Mesothelial cell of epicardium (in vitro differentiated cells): ENCODE measurements around the gene NONO. TPM values are rescaled to one million over a fixed set of nuclear protein-coding genes. Genes with fewer than 3 reads are reported as not detected.
"Not testable (repeated sequence)": the region's sequence is repeated elsewhere in the genome, so short reads cannot be mapped to it uniquely, and the experiment has no call there.

Experiments
- DNase-seq, 2 experiments: peaks; one replicate each; pipeline ENCODE4 v3.0.0; 2021; ENCODE audit warnings: low spot score in 2 of 2; ENCODE audit not compliant: unreplicated experiment in 2 of 2
- H3K27ac Mint-ChIP-seq: 2 replicates; pipeline ENCODE4 v1.8.0; 2021; ENCODE audit warnings: mixed read lengths
- H3K27me3 Mint-ChIP-seq: 2 replicates; pipeline ENCODE4 v1.8.0; 2021; ENCODE audit warnings: low read depth, mixed read lengths
- H3K36me3 Mint-ChIP-seq: 2 replicates; pipeline ENCODE4 v1.8.0; 2021; ENCODE audit warnings: mixed read lengths
- H3K4me1 Mint-ChIP-seq: 2 replicates; pipeline ENCODE4 v1.8.0; 2021; ENCODE audit warnings: mixed read lengths
- H3K4me3 Mint-ChIP-seq: 2 replicates; pipeline ENCODE4 v1.8.0; 2021; ENCODE audit warnings: mild to moderate bottlenecking, moderate library complexity, mixed read lengths
- H3K9me3 Mint-ChIP-seq: 2 replicates; pipeline ENCODE4 v1.8.0; 2021; ENCODE audit warnings: mixed read lengths
- CTCF ChIP-seq: fragments of 200-600 bp; sonication (generic); IDR thresholded peaks from one replicate; pipeline ENCODE4 v1.5.0; 2021; ENCODE audit warnings: antibody characterized with exemption; ENCODE audit not compliant: unreplicated experiment
- total RNA-seq: library from RNA; stranded (reverse); gene quantifications from 3 replicates; pipeline ENCODE4 v1.2.1, GENCODE V29; 2021

Gene NONO
- total RNA-seq, 1 donor from 2014 or later, result 611 TPM

GRCh38 chrX:71269801-71270395 is 13.5 kb upstream of the NONO start:
- TF ChIP-seq CTCF, result no peak
- Mint-ChIP-seq H3K27ac (no peak overlapping the region), H3K4me3 (no peak overlapping the region), H3K27me3 (no peaks in the 10 kb centered on the region), H3K9me3 (peaks cover 32% of the 10 kb centered on the region), H3K4me1 (no peaks in the 10 kb centered on the region), H3K36me3 (peaks cover 13% of the 10 kb centered on the region)
- no peak for DNase-seq

DNA sequence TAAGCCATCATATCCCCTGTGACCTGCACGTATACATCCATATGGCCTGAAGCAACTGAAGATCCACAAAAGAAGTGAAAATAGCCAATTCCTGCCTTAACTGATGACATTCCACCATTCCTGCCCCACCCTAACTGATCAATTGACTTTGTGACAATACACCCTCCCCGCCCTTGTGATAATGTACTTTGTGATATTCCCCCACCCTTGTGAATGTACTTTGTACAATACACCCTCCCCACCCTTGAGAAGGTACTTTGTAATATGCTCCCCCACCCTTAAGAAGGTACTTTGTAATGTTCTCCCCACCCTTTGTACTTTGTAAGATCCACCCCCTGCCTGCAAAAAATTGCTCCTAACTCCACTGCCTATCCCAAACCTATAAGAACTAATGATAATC is 11.1 kb upstream of the NONO start:
- H3K9me3 Mint-ChIP-seq, result peaks cover 19% of the 10 kb centered on the region
- H3K27ac Mint-ChIP-seq, H3K4me3 Mint-ChIP-seq, DNase-seq, H3K4me1 Mint-ChIP-seq, H3K27me3 Mint-ChIP-seq: not testable (repeated sequence)
- peaks cover 15% of the 10 kb centered on the region for H3K36me3 Mint-ChIP-seq

DNA sequence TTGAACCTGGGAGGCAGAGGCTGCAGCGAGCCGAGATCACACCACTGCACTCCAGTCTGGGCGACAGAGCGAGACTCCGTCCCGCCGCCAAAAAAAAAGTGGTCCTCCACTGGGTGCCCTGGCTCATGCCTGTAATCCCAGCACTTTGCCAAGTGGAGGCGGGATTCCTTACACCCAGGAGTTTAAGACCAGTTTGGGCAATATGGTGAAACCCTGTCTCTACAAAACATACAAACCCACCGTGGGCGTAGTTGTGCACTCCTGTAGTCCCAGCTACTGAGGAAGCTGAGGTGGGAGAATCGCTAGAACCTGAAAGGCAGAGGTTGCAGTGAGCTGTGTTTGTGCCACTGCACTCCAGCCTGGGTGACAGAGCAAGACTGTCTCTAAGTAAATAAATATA is 2.1 kb upstream of the NONO start:
- not testable (repeated sequence) for H3K4me1 Mint-ChIP-seq, H3K27ac Mint-ChIP-seq, H3K4me3 Mint-ChIP-seq, DNase-seq, H3K27me3 Mint-ChIP-seq
- Mint-ChIP-seq H3K36me3 (peaks cover 10% of the 10 kb centered on the region), H3K9me3 (peaks cover 13% of the 10 kb centered on the region)

- Mint-ChIP-seq H3K4me1 (peaks cover 4% of the 10 kb centered on the region), H3K9me3 (peaks cover 13% of the 10 kb centered on the region), H3K36me3 (peaks cover 10% of the 10 kb centered on the region), H3K27me3 (no peaks in the 10 kb centered on the region), H3K27ac (peak overlapping the region; percentile 99), H3K4me3 (peak overlapping the region; percentile 93)
- TF ChIP-seq CTCF, result no peak
- DNase-seq, result no peak
Observed at GRCh38 chrX:71282514-71283402, 677 bp upstream of the NONO start.

- TF ChIP-seq CTCF, result no peak
- no peak for DNase-seq
- Mint-ChIP-seq H3K9me3 (peaks cover 5% of the 10 kb centered on the region), H3K4me3 (peak overlapping the region; percentile 93), H3K27ac (no peak overlapping the region), H3K36me3 (peaks cover 9% of the 10 kb centered on the region), H3K4me1 (peaks cover 8% of the 10 kb centered on the region), H3K27me3 (no peaks in the 10 kb centered on the region)
Observed at GRCh38 chrX:71285929-71286328, 2.5 kb downstream of the NONO start.

GRCh38 chrX:71291381-71291780 is 7.9 kb downstream of the NONO start:
- DNase-seq, result no peak
- TF ChIP-seq CTCF, result no peak
- Mint-ChIP-seq H3K4me1 (peaks cover 4% of the 10 kb centered on the region), H3K9me3 (peaks cover 16% of the 10 kb centered on the region), H3K27me3 (no peaks in the 10 kb centered on the region), H3K36me3 (peaks cover 24% of the 10 kb centered on the region), H3K4me3 (no peak overlapping the region), H3K27ac (no peak overlapping the region)
